ES-I3 (cell line): ENCODE results near the gene STOM.

Experiments
- H3K36me3 ChIP-seq: 2 replicates; pipeline ENCODE4 v1.6.1; 2013; ENCODE audit warnings: mild to moderate bottlenecking, low read length, control low read depth, moderate library complexity; ENCODE audit not compliant: insufficient read depth
- H3K4me1 ChIP-seq: 2 replicates; pipeline ENCODE4 v1.6.1; 2013; ENCODE audit warnings: mild to moderate bottlenecking, control low read depth, low read length; ENCODE audit not compliant: insufficient read depth
- H3K9ac ChIP-seq: 2 replicates; pipeline ENCODE4 v1.6.1; 2013; ENCODE audit warnings: low read depth, mild to moderate bottlenecking, low read length, moderate library complexity
- H3K9me3 ChIP-seq: 2 replicates; pipeline ENCODE4 v1.6.1; 2013; ENCODE audit warnings: mild to moderate bottlenecking, low read length, moderate library complexity; ENCODE audit not compliant: control insufficient read depth, insufficient read depth

STOM gene

DNA sequence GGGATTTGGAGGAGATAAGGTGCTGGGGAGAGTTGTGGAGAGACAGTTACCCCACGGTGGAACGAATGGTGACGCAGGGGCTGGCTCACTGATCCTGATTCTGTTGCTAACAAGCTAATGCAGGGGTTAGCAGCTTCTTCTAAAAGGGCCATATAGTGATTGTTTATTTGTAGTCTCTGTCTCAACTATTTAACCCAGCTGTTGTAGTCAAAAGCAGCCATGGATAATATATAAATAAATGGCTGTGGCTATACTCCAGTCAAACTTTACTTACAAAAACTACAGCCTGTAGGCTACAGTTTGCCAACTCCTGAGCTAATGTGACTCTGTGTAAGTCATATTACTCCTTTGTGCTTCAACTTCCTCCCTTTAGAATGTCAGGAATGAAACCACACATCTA is 21.8 kb downstream of the STOM start:
- no peaks in the 10 kb centered on the region for H3K36me3 ChIP-seq
- H3K9me3 ChIP-seq, result no peaks in the 10 kb centered on the region
- no peaks in the 10 kb centered on the region for H3K4me1 ChIP-seq
- H3K9ac ChIP-seq, result no peak overlapping the region

GRCh38 chr9:121345070-121345469 is 25.0 kb downstream of the STOM start:
- Histone ChIP-seq H3K4me1 (no peaks in the 10 kb centered on the region), H3K9ac (no peak overlapping the region), H3K9me3 (no peaks in the 10 kb centered on the region), H3K36me3 (no peaks in the 10 kb centered on the region)

DNA sequence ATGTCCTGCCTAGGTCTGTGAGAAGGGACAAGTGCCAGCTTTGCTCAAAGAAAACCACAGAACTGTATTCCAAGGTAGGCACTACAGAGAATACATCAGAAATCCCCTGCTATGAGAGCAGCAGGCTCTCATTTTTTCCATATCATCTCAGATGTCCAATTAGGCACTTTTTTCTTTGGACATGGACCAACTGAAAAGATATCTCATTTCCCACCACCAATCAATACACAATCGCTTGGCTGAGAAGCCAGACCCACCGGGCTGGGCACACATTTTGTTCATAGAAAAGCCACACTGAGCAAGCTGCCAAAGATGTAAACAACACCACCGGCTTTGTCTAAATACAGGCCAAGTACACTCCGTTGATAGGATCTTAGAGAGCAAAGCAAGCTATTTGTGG is 25.9 kb downstream of the STOM start:
- Histone ChIP-seq H3K9me3 (no peaks in the 10 kb centered on the region), H3K9ac (no peak overlapping the region), H3K36me3 (peaks cover 1% of the 10 kb centered on the region; the same call in 1 of the 2 replicates), H3K4me1 (no peaks in the 10 kb centered on the region)

DNA sequence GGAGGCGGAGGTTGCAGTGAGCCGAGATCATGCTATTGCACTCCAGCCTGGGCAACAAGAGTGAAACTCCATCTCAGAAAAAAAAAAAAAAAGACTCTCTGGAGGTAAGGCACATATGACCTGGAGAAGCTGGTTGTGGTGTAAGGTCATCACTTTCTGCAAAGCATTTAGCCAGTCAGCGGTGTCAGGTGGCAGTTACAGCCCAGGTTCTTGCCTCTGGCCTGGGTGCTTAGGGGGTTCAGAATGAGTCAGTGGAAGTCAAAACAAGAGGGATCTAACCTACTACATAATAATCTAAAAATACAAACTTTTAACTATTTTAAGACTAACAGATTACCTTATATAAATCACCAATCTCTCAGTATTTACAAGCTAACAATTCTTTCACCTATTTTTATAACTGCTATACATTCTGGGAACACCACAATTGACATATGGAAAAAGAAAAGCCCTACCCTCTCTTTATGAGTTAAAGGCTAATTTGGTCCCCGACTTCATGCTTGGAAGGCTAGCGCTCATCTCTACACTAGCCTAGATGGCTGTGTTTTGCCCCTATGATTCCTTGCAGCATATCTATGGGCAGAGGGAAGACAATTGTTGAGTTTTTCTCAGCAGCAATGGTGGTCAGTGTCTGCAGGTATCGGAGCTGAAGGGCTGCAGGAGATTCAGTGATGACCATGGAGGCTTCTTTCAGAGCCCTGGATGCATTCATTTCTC is 29.2 kb downstream of the STOM start:
- H3K36me3 ChIP-seq, result peaks cover 5% of the 10 kb centered on the region
- H3K9ac ChIP-seq, result no peak overlapping the region
- H3K9me3 ChIP-seq, result no peaks in the 10 kb centered on the region
- no peaks in the 10 kb centered on the region for H3K4me1 ChIP-seq

GRCh38 chr9:121339437-121339836 is 30.6 kb downstream of the STOM start:
- H3K9me3 ChIP-seq, result no peaks in the 10 kb centered on the region
- H3K36me3 ChIP-seq, result peaks cover 5% of the 10 kb centered on the region

DNA sequence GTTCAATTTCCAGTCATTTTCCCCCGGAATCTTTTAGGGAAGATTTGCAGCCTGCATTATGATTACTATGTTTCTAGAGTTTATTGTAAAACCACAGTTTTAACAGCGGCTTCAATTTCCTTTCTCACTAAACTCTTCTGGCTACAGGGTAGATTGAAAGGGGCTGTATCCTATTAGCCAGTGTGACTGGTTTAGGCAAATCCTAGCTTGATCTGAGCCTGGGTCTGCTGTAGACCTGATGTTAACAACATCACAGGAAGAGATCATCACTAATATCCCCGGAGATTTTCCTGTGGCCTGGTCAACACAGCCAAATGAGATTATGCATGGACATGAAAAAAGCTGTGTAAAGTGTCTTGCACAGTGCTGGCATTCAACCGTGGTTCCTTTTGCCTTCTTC is 33.4 kb downstream of the STOM start:
- no peaks in the 10 kb centered on the region for H3K9me3 ChIP-seq
- H3K4me1 ChIP-seq, result no peaks in the 10 kb centered on the region
- H3K9ac ChIP-seq, result no peak overlapping the region
- H3K36me3 ChIP-seq, result peaks cover 5% of the 10 kb centered on the region

More at GRCh38 chr9:121339437-121339836, 30.6 kb downstream of the STOM start:
- Histone ChIP-seq H3K9ac (no peak overlapping the region), H3K4me1 (no peaks in the 10 kb centered on the region)

GRCh38 chr9:121333950-121334773 is 35.9 kb downstream of the STOM start:
- Histone ChIP-seq H3K9me3 (no peaks in the 10 kb centered on the region), H3K36me3 (peaks cover 3% of the 10 kb centered on the region), H3K9ac (no peak overlapping the region), H3K4me1 (no peaks in the 10 kb centered on the region)

DNA sequence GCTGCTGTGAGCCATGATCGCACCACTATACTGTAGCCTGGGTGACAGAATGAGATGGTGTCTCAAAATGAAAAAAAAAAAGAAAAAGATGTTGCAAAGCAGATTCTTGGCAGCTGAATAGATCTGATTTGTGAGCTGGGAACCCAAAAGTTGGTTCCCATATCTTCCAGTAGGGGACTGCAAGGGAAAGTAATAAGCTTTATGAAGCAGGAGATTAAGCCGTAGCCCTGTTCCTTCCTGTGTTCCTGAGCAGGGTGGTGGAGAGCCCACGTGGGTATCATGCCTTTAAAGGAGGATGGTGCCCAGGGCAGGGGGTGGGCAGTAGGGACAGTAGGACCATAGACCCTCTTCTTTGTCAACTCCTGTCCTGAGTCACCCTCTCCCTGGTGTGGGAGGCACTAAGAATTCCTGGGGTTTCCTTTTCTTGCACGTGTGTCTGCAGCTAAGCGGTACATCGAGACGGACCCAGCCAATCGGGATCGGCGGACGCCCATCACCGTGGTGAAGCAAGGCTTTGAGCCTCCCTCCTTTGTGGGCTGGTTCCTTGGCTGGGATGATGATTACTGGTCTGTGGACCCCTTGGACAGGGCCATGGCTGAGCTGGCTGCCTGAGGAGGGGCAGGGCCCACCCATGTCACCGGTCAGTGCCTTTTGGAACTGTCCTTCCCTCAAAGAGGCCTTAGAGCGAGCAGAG is 37.9 kb downstream of the STOM start:
- Histone ChIP-seq H3K9me3 (no peaks in the 10 kb centered on the region), H3K36me3 (no peaks in the 10 kb centered on the region), H3K9ac (no peak overlapping the region), H3K4me1 (no peaks in the 10 kb centered on the region)

GRCh38 chr9:121331549-121331948 is 38.5 kb downstream of the STOM start:
- Histone ChIP-seq H3K4me1 (no peaks in the 10 kb centered on the region; the same call in 1 of the 2 replicates), H3K9ac (no peak overlapping the region), H3K9me3 (no peaks in the 10 kb centered on the region), H3K36me3 (no peaks in the 10 kb centered on the region)

DNA sequence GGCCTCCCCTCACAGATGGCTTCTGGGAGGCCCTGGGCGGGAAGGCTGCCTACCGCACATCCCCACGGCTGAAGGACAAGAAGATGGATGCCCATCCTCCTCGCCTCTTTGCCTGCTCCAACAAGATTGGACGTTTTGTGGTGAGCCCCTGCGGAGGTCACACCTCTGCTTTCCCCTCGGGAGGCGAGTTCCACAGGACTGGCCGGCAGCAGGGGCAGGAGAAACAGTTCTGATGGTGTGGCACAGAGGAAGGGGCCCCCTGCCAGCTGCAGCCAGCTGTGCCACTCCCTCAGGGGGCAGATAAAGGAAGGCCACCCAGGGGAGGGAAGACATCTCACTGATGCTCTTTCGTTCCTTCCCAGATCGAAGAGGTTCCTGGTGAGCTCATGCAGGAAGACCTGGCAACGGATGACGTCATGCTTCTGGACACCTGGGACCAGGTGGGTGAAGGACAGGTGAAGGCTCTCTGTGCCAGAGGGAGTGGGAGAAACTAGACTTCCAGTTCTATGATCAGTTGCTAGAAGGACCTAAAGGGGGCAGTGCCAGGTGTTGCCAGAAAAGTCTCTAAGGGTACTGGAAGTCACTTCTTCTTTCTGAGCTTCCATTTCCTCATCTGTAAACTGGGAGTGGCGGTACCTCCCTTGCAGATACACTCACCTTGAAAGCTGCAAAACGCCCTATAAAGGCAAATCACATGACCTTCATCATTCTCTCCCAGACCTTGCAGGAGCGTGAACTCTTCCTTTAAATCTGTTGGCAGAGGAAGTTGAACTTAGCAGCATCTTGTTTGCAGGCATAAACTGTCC is 41.0 kb downstream of the STOM start:
- no peaks in the 10 kb centered on the region for H3K36me3 ChIP-seq

DNA sequence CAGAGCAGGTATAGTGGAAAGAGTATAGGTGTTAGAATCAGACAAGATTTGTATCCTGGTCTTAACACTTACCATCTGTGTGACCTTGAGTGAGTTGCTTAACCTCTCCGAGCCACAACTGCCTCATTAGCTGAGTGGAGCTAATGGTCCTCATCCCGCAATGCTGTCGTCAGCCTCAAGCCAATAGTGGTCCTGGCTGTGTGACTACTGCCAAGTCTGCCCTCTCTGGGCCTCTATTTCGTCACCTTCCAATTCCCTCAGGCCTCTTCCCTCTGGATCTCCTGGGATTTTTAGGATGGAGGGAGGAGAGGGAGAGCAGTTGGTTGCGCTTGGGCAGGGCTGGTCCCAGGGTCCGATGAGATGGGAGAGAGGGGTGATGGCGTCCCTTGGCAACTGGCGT is 41.6 kb downstream of the STOM start:
- H3K9ac ChIP-seq, result no peak overlapping the region
- no peaks in the 10 kb centered on the region for H3K9me3 ChIP-seq
- no peaks in the 10 kb centered on the region for H3K36me3 ChIP-seq
- H3K4me1 ChIP-seq, result no peaks in the 10 kb centered on the region; the same call in 1 of the 2 replicates

More for the DNA sequence above, 41.0 kb downstream of the STOM start:
- Histone ChIP-seq H3K4me1 (no peaks in the 10 kb centered on the region; the same call in 1 of the 2 replicates), H3K9ac (no peak overlapping the region), H3K9me3 (no peaks in the 10 kb centered on the region)

DNA sequence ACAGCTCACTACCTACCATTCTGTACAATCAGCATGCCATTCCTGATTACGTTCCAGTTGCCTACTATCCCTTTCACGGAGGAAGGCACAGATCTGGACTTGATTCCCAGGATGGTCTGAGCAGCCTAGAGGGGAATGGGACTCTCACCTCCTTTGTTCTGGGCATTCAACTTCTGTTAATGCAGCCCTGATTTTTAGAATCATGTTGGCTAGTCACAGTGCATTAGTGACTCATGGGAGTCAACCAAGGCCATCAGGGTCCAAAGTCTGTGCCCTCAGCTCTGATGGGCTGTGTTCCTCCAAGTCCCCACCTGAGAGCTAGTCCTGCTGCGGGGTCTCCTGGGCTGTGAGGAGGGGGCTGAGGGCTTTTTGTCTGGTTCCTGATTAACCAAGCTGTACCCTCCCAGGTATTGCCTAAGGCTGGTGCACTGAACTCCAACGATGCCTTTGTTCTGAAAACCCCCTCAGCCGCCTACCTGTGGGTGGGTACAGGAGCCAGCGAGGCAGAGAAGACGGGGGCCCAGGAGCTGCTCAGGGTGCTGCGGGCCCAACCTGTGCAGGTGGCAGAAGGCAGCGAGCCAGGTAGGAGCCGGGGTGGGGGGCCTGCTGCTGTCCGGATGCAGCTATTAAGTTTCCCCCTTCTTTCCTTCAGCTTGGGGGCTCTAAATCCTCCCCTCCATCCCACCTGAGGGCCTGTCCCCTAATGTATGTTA is 43.0 kb downstream of the STOM start:
- Histone ChIP-seq H3K4me1 (no peaks in the 10 kb centered on the region; the same call in 1 of the 2 replicates), H3K9me3 (no peaks in the 10 kb centered on the region), H3K9ac (no peak overlapping the region), H3K36me3 (no peaks in the 10 kb centered on the region)

- Histone ChIP-seq H3K9me3 (no peaks in the 10 kb centered on the region), H3K4me1 (no peaks in the 10 kb centered on the region; the same call in 1 of the 2 replicates), H3K9ac (no peak overlapping the region), H3K36me3 (no peaks in the 10 kb centered on the region)
These were observed 43.8 kb downstream of the STOM start for GRCh38 chr9:121326130-121326838.
